ENCODE measurements around the gene STXBP5.
A peak's percentile ranks its signal among the peaks of the same experiment; 100 is the strongest.

Gene STXBP5

GRCh38 chr6:147204060-147204785 is at the start of gene STXBP5:
Gene STXBP5 (plus strand): TSS chr6:147204417. CDS start chr6:147204533, 116 bp downstream.
- DNase-seq, result peak; percentile 20

GRCh38 chr6:147154454-147154853 is 49.8 kb upstream of the STXBP5 start:
- no peak for DNase-seq

- DNase-seq, result no peak
Measured at GRCh38 chr6:147156218-147156617, 48.0 kb upstream of the STXBP5 start.

- no peak for DNase-seq
Measured at GRCh38 chr6:147156799-147157382, 47.3 kb upstream of the STXBP5 start.

GRCh38 chr6:147157930-147158329 is 46.3 kb upstream of the STXBP5 start:
- DNase-seq, result no peak

- DNase-seq, result no peak
Measured at GRCh38 chr6:147158881-147159280, 45.3 kb upstream of the STXBP5 start.

GRCh38 chr6:147159536-147160374 is 44.5 kb upstream of the STXBP5 start:
- no peak for DNase-seq

GRCh38 chr6:147160593-147160992 is 43.6 kb upstream of the STXBP5 start:
- DNase-seq, result no peak

- DNase-seq, result no peak
Measured at GRCh38 chr6:147161253-147161973, 42.8 kb upstream of the STXBP5 start.

- no peak for DNase-seq
Measured at GRCh38 chr6:147161974-147162495, 42.2 kb upstream of the STXBP5 start.

GRCh38 chr6:147164761-147165160 is 39.5 kb upstream of the STXBP5 start:
- DNase-seq, result no peak

GRCh38 chr6:147166360-147166944 is 37.8 kb upstream of the STXBP5 start:
- no peak for DNase-seq

GRCh38 chr6:147166992-147167391 is 37.2 kb upstream of the STXBP5 start:
- no peak for DNase-seq

GRCh38 chr6:147167576-147168461 is 36.4 kb upstream of the STXBP5 start:
- no peak for DNase-seq

GRCh38 chr6:147169529-147169928 is 34.7 kb upstream of the STXBP5 start:
- DNase-seq, result no peak

GRCh38 chr6:147170269-147170668 is 33.9 kb upstream of the STXBP5 start:
- DNase-seq, result no peak

- no peak for DNase-seq
Measured at GRCh38 chr6:147173140-147173539, 31.1 kb upstream of the STXBP5 start.

GRCh38 chr6:147173675-147174308 is 30.4 kb upstream of the STXBP5 start:
- no peak for DNase-seq

GRCh38 chr6:147176795-147177194 is 27.4 kb upstream of the STXBP5 start:
- DNase-seq, result no peak

- no peak for DNase-seq
Measured at GRCh38 chr6:147177286-147177685, 26.9 kb upstream of the STXBP5 start.

- no peak for DNase-seq
Measured at GRCh38 chr6:147178355-147178754, 25.9 kb upstream of the STXBP5 start.

All from CD4-positive, alpha-beta T cell treated with Interferon gamma for 1 hour (primary cell).